Activated T-helper 9 cell treated with anti-CD3 and anti-CD28 coated beads, Interleukin-2, amount 50 U/mL, for 16 hours (primary cell): ENCODE measurements around the gene NKD1.
"Not testable (repeated sequence)": the region's sequence is repeated elsewhere in the genome, so short reads cannot be mapped to it uniquely, and the experiment has no call there.

ENCODE experiments used
- DNase-seq: peaks from one replicate; pipeline ENCODE4 v3.0.0-alpha.2; 2020; ENCODE audit warnings: low read depth

NKD1 gene, protein sequence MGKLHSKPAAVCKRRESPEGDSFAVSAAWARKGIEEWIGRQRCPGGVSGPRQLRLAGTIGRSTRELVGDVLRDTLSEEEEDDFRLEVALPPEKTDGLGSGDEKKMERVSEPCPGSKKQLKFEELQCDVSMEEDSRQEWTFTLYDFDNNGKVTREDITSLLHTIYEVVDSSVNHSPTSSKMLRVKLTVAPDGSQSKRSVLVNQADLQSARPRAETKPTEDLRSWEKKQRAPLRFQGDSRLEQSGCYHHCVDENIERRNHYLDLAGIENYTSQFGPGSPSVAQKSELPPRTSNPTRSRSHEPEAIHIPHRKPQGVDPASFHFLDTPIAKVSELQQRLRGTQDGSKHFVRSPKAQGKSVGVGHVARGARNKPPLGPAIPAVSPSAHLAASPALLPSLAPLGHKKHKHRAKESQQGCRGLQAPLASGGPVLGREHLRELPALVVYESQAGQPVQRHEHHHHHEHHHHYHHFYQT

GRCh38 chr16:50548125-50548908, at the start of gene NKD1:
Gene NKD1, plus strand, starts transcription at chr16:50548396. Its CDS starts 158 bp downstream, at chr16:50548554.
- DNase-seq = peak; percentile 66

GRCh38 chr16:50498431-50499155, 49.6 kb upstream of the NKD1 start:
- no peak for DNase-seq

DNA sequence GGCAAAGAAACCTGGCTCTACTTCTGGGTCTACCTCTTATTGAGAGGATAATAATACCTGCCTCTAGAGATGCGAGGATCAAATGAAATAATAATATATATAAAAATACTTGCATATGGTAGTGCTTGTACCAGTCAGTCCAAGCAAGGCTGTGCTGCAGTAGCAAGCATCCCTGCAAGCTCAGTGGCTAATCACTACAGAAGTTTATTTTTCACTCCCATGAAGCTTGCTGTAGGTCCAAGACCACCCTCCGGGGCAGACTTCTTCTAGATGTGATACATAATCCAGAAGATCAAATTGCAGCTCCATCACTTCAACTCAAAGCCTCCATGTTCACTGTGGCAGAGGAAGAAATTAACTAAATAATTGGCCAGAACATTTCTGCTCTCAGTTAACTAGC, 48.9 kb upstream of the NKD1 start:
- DNase-seq = no peak

DNA sequence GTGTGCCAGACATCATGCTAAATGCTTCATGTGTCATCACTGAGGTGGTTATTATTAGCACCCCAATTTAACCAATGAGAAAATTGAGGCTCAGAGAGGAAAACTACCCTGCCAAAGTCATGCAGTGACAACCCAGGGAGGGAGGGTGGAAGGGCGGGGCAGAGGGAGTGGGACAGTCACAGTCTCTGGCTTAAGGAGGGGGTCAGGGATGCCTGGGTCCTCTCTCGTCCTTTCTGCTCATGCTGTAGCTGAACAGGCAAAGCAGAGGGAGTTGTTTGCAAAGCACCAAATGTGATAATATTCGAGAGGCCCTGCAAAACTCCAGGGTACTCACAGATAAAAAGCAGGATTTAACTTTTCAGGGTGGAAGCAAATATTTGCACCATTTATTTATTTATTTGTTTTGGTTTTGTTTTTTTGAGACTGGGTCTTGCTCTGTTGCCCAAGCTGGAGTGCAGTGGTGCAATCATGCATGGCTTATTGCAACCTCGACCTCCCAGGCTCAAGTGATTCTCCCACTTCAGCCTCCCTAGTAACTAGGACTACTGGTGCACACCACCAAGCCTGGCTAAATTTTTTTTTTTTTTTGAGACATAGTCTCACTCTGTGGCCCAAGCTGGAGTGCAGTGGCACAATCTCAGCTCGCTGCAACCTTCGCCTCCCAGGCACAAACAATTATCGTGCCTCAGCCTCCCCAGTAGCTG, 47.9 kb upstream of the NKD1 start:
- DNase-seq = no peak

DNA sequence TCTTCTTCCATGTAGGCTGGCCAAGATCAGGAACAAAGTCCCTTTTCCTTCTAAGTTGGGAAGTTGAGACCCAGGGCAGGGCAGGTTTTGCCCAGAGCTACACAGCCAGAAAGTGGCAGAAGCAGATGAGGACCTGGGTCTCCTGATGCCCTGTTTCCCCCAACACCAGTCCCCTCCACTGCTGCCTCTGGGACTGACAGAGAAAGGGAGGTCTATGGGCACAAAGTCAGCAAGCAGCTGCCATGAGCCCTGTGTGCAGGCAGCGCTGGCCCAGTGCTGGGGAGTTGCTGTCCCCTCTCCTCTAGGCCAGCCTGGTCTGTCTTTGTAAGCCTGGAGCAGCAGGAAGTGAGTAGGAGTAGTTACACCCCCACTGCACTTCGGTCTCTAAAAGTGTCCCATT, 46.9 kb upstream of the NKD1 start:
- DNase-seq = no peak

GRCh38 chr16:50501986-50502615, 46.1 kb upstream of the NKD1 start:
- DNase-seq = no peak

DNA sequence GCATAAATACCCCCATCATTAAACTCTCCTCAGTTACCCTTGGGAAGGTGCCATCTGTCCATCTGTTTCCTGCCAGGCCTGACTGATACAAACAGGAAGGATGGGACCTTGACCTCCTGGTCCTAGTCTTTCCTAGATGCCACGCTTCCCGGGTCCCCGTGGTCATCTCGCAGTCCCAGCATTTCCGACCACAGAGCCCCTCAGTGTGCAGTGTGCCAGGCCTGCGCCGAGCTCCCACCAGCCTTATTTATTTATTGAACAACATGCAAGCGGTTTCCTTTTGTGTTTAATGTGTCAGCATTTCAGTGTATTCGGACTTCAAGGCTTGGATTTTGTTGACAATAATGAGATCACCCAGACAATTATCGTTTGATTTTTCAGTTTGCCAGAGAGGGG, 45.6 kb upstream of the NKD1 start:
- DNase-seq = no peak

- not testable (repeated sequence) for DNase-seq
Observed at GRCh38 chr16:50503868-50504531, 44.2 kb upstream of the NKD1 start.

GRCh38 chr16:50505115-50505514, 43.1 kb upstream of the NKD1 start:
- DNase-seq = no peak

- no peak for DNase-seq
Observed at GRCh38 chr16:50505714-50506542, 42.3 kb upstream of the NKD1 start.

GRCh38 chr16:50506543-50506937, 41.7 kb upstream of the NKD1 start:
- DNase-seq = no peak

DNA sequence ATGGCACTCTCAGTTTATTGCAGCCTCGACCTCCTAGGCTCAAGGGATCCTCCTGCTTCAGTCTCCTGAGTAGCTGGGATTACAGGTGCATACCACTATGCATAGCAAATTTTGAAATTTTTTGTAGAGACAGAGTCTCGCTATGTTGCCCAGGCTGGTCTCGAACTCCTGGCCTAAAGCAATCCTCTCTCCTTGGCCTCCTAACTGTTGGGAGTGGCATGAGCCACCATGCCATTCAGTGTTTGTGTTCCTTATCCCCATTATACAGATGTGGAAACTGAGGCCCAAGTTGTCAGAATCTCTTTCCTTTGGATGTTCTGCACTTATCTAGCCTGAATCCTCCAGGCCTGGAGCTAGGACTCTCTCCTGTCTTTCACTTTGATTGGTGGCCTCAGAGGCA, 40.8 kb upstream of the NKD1 start:
- DNase-seq = no peak

DNA sequence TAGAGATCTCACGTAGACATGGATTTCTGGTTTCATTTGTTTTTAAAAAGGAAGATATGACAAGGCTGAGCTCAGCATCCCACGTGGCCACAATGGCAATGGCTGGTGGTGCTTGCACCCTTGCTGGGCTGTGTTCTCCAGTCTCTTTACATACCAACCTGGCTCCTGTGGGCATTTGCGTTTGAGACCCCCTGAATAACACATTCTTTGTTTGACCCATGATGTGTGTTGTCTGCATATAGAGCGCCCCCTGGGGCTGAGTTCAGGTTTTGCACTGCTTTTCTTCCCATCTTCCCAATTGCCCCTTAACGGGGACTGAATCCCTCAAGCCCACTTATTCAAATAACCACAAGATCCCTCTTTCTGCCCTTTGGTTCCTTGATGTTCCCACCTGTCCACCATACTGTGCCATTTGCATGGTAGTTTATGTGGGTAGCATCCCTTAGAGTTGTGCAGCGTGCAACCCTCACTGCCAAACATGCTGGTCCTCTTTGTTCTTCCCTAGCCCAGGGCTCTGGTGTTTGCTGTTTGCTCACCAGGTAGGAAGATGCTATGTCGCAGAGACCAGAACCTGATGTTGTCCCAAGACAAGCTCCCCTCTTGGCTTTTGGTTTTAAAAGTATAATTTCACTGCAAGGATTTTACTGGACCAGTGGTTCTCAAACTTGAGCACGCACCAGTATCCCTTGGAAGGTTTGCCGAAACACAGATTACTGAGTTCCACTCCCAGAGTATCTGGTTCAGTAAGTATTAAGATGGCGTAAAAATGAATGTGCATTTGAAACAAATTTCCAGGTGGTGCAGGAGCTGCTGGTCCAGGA, 38.5 kb upstream of the NKD1 start:
- DNase-seq = peak; percentile 19

DNA sequence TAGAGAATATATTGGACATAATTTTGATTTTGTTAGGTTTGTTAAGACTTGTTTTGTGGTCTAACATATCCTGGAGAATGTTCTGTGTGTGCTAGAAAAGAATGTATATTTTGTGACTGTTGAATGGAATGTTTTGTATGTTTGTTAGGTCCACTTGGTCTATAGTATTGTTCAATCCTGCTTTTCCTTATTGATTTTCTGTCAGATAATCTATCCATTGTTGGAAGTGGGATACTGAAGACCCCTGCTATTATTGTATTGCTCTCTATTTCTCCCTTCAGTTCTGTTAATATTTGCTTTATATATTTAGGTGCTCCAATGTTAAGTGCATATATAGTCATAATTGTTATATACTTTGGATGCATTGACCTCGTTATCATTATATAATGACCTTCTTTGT, 33.0 kb upstream of the NKD1 start:
- no peak for DNase-seq

- DNase-seq = no peak
Observed at GRCh38 chr16:50516401-50516800, 31.8 kb upstream of the NKD1 start.

DNA sequence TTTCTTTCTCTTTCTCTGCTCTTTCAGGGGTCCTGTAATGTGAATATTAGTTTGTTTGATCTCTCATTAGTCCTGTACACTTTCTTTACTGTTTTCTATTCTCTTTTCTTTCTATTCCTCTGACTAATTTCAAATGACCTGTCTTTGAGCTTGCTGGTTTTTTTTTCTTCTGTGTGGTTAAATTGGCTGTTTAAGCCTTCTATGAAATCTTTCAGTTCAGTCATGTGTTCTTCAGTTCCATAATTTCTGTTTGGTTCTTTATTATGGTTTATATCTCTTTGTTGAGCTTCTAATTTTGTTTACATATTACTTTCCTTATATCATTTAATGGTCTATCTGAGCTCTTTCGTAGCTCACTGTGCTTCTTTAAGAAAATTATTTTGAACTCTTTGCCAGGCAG, 31.3 kb upstream of the NKD1 start:
- no peak for DNase-seq

- no peak for DNase-seq
Observed at GRCh38 chr16:50517450-50518252, 30.5 kb upstream of the NKD1 start.

- no peak for DNase-seq
Observed at GRCh38 chr16:50519001-50519400, 29.2 kb upstream of the NKD1 start.
